GM06990 (cell line): ENCODE measurements around the gene FAM184B.

ENCODE experiments used
- DNase-seq: peaks from one replicate; pipeline ENCODE4 v3.0.0-alpha.2; 2011; ENCODE audit not compliant: insufficient read length; ENCODE audit errors: extremely low read depth
- H3K27me3 ChIP-seq: replicated peaks from 2 replicates; pipeline ENCODE4 v1.6.0; 2011; ENCODE audit warnings: low read length; ENCODE audit not compliant: control insufficient read depth, insufficient read depth
- H3K36me3 ChIP-seq: 2 replicates; pipeline ENCODE4 v1.5.1; 2011; ENCODE audit warnings: low read length; ENCODE audit not compliant: control insufficient read depth, insufficient read depth
- H3K4me3 ChIP-seq: replicated peaks from 2 replicates; pipeline ENCODE4 v1.5.1; 2011; ENCODE audit warnings: low read depth, mild to moderate bottlenecking, control low read depth, low read length
- TF ChIP-seq, protein P1 (sequence below): IDR thresholded peaks from 2 replicates; pipeline ENCODE4 v1.5.1; 2011; ENCODE audit warnings: low read length, control low read depth, mild to moderate bottlenecking, inconsistent platforms; ENCODE audit not compliant: insufficient read depth, poor library complexity, severe bottlenecking

FAM184B gene

DNA sequence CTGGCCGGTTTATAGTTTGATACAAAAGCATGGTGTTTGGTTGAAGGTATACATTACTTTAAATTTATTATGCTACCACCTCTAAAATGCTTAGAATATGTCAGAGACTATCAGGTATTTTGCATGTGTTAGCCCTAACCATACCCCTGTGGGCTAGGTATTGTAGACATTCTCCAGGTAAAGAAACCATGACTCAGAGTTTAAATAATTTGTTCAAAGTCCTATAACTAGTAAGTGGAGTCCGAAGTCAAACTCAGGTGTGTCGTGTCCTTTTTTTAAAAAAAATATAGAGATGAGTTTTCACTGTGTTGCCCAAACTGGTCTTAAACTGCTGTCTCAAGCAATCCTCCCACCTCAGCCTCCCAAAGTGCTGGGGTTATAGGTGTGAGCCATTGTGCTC lies 192.1 kb downstream of the FAM184B start:
- Histone ChIP-seq H3K27me3 (no peaks in the 10 kb centered on the region), H3K36me3 (peaks cover 22% of the 10 kb centered on the region), H3K4me3 (no peak overlapping the region)
- TF ChIP-seq, protein P1, sequence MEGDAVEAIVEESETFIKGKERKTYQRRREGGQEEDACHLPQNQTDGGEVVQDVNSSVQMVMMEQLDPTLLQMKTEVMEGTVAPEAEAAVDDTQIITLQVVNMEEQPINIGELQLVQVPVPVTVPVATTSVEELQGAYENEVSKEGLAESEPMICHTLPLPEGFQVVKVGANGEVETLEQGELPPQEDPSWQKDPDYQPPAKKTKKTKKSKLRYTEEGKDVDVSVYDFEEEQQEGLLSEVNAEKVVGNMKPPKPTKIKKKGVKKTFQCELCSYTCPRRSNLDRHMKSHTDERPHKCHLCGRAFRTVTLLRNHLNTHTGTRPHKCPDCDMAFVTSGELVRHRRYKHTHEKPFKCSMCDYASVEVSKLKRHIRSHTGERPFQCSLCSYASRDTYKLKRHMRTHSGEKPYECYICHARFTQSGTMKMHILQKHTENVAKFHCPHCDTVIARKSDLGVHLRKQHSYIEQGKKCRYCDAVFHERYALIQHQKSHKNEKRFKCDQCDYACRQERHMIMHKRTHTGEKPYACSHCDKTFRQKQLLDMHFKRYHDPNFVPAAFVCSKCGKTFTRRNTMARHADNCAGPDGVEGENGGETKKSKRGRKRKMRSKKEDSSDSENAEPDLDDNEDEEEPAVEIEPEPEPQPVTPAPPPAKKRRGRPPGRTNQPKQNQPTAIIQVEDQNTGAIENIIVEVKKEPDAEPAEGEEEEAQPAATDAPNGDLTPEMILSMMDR, result no peak
- no peak for DNase-seq

DNA sequence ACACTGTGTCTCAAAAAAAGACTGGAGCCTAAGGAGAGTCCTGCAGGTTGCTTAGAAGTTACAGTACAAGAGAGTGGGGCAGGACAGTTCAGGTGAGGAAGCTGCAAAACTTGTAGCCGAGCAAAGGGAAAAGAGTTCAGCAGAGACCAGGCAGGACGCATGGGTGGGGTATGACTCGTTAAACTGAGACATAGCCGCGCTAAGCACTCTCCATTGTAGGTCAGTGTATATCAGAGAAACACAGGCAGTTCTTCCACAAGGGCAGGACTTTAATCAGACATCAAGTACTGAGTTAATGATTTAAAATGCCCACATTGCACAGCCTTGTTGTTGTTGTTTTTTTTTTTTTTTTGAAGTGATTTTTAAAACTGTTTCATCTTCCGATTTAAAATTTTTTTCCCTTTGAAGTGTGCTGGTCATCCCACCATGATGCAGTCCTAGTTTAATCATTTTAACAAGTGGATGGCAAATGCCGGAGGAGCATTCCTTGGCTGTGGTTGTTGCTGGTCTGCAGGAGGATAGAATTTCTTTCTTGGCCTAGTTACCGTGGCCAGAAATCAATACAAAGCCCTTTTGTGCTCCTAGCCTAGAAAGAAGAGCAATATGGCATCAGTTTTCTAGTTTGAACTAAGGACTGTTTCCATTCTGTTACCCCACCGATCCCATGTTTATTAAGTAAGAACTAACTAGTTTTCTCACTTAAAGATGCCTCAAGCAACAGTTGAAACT lies 194.2 kb downstream of the FAM184B start:
- H3K36me3 ChIP-seq, result peaks cover 35% of the 10 kb centered on the region
- DNase-seq, result no peak
- H3K27me3 ChIP-seq, result no peaks in the 10 kb centered on the region
- H3K4me3 ChIP-seq, result no peak overlapping the region
- TF ChIP-seq, protein P1, result no peak

DNA sequence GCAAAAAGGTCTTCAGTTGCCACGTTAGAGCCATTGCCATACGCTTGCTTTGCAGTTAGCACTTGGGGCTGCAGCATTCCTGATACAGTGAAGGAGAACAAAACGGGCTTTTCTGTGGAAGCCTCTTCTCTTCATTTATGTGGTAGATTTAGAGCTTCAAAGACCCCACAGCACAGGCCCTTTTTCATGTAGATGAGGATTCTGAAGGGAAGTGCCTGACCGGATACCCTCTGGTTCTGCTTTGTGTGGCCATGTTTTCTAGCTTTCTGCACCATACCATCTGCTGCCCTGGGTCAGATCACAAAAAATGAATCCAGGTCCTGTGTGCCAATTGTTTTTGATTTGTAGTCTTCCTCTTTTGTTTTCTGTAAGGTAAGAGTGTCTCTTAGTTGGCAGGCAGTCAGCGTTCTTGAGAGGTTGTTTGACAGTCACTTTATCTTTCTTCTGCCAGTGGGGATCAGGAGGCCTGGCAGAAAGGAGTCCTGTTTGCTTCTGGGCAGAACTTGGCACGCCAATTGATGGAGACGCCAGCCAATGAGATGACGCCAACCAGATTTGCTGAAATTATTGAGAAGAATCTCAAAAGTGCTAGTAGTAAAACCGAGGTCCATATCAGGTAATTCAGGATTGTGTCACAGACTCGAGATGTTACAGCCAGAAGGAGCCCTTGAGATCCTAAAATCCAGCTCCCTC lies 196.8 kb downstream of the FAM184B start:
- H3K4me3 ChIP-seq, result no peak overlapping the region
- no peaks in the 10 kb centered on the region for H3K27me3 ChIP-seq
- no peak for DNase-seq
- H3K36me3 ChIP-seq, result peaks cover 41% of the 10 kb centered on the region
- TF ChIP-seq, protein P1, result no peak

DNA sequence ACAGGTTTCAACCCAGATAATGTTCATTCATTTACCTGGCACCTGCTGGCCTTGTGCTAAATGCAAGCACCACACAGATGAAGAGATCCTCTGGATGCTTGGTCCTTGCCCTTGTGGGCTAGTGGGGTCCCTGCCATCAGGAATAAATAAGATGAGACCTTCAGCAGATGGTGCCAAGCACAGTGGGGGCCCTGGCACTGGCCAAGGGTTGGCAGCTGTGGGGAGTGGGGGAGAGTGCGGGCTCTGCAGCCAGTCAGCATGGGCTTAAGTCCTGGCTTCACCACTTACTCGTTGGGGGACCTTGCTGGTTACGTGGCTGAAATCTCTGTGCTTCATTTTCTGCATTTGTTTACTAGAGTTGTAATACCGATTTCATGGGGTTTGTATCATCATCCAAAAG lies 197.5 kb downstream of the FAM184B start:
- DNase-seq, result no peak
- TF ChIP-seq, protein P1, result no peak
- no peaks in the 10 kb centered on the region for H3K27me3 ChIP-seq
- no peak overlapping the region for H3K4me3 ChIP-seq
- peaks cover 41% of the 10 kb centered on the region for H3K36me3 ChIP-seq

DNA sequence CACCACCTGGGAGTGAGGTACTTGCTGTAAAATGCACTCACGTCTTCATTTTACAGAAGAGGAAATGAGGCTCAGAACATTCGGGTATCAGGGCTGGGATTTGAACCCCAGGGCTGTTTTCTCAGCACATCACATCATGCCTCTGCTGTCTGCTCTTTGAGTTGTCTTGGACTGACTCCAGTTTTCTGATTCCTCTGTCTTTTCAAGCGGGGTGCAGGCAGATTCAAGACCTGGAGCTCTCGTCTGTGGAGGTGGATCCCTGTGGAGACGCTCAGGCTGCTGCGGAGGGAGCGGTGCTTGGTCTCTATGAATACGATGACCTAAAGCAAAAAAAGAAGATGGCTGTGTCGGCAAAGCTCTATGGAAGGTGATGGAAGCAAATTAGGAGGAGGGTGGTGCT lies 198.1 kb downstream of the FAM184B start:
- Histone ChIP-seq H3K4me3 (no peak overlapping the region), H3K36me3 (peaks cover 38% of the 10 kb centered on the region)
- DNase-seq, result no peak

More for the DNA sequence above, 198.1 kb downstream of the FAM184B start:
- TF ChIP-seq, protein P1, result no peak
- no peaks in the 10 kb centered on the region for H3K27me3 ChIP-seq
